Amniotic epithelial cell (primary cell): ENCODE results near the gene ELMO1.

Experiments
- DNase-seq: peaks from one replicate; pipeline ENCODE4 v3.0.0-alpha.2; 2010; ENCODE audit warnings: low read depth

ELMO1 gene

GRCh38 chr7:37448636-37449361, at the start of gene ELMO1:
Gene ELMO1 (minus strand): TSS chr7:37448864. CDS start chr7:37342690, 106,174 bp downstream.
- no peak for DNase-seq

- no peak for DNase-seq
Measured at GRCh38 chr7:37497576-37497975, 48.9 kb upstream of the ELMO1 start.

- peak; percentile 14 for DNase-seq
Measured at GRCh38 chr7:37495574-37496184, 47.0 kb upstream of the ELMO1 start.

- no peak for DNase-seq
Measured at GRCh38 chr7:37494926-37495325, 46.3 kb upstream of the ELMO1 start.

GRCh38 chr7:37493810-37494209, 45.1 kb upstream of the ELMO1 start:
- no peak for DNase-seq

GRCh38 chr7:37493123-37493522, 44.5 kb upstream of the ELMO1 start:
- DNase-seq = no peak

- DNase-seq = no peak
Measured at GRCh38 chr7:37491919-37492694, 43.4 kb upstream of the ELMO1 start.

GRCh38 chr7:37489703-37490102, 41.0 kb upstream of the ELMO1 start:
- no peak for DNase-seq

GRCh38 chr7:37488163-37488764, 39.6 kb upstream of the ELMO1 start:
- DNase-seq = no peak

- DNase-seq = no peak
Measured at GRCh38 chr7:37484426-37485073, 35.9 kb upstream of the ELMO1 start.

- DNase-seq = no peak
Measured at GRCh38 chr7:37483627-37484026, 35.0 kb upstream of the ELMO1 start.

- no peak for DNase-seq
Measured at GRCh38 chr7:37482953-37483352, 34.3 kb upstream of the ELMO1 start.

- no peak for DNase-seq
Measured at GRCh38 chr7:37482505-37482904, 33.8 kb upstream of the ELMO1 start.

- DNase-seq = no peak
Measured at GRCh38 chr7:37481722-37482288, 33.1 kb upstream of the ELMO1 start.

- no peak for DNase-seq
Measured at GRCh38 chr7:37481154-37481553, 32.5 kb upstream of the ELMO1 start.

GRCh38 chr7:37480041-37481031, 31.7 kb upstream of the ELMO1 start:
- DNase-seq = no peak

GRCh38 chr7:37476881-37477450, 28.3 kb upstream of the ELMO1 start:
- no peak for DNase-seq

GRCh38 chr7:37476428-37476827, 27.8 kb upstream of the ELMO1 start:
- DNase-seq = no peak

GRCh38 chr7:37475646-37476045, 27.0 kb upstream of the ELMO1 start:
- DNase-seq = no peak

- DNase-seq = no peak
Measured at GRCh38 chr7:37471619-37472018, 23.0 kb upstream of the ELMO1 start.
